IMR-90 (cell line): ENCODE data around the gene SF3B5. TPM values are rescaled to one million over a fixed set of nuclear protein-coding genes. Genes with fewer than 3 reads are reported as not detected.

ENCODE experiments used
- ATAC-seq: fragments of 200-7000 bp; cut with Tn5 transposase; 2 replicates; pipeline ENCODE4 v1.9.1; 2020; ENCODE audit warnings: low read depth, mild to moderate bottlenecking, moderate library complexity
- BruUV-seq: library from RNA; stranded (reverse); fragments of 400-500 nt; replicated peaks from 2 replicates; lab custom pipeline; 2021; lab: Mats Ljungman, UMichigan
- CTCF ChIA-PET: fragments of 300-600 bp; formaldehyde crosslinking; extraction: SDS; loops from one replicate; lab custom pipeline; 2021; ENCODE audit warnings: antibody characterized with exemption; lab: Yijun Ruan, JAX
- POLR2A ChIA-PET: fragments of 300-600 bp; sonication (Branson Sonifier 250); formaldehyde crosslinking; loops from one replicate; lab custom pipeline; 2022; ENCODE audit warnings: antibody characterized with exemption; ENCODE audit not compliant: unreplicated experiment; lab: Charles Lee
- DNase-seq: peaks from one replicate; pipeline ENCODE4 v3.0.0; 2013
- H2AFZ ChIP-seq: replicated peaks from 2 replicates; pipeline ENCODE3; 2013; ENCODE audit warnings: low read length, mild to moderate bottlenecking; ENCODE audit not compliant: poor library complexity
- H2AK5ac ChIP-seq: 2 replicates; pipeline ENCODE4 v1.6.1; 2013; ENCODE audit warnings: low read depth, low read length, inconsistent platforms
- H2AK9ac ChIP-seq: replicated peaks from 2 replicates; pipeline ENCODE3; 2013; ENCODE audit warnings: mild to moderate bottlenecking, low read depth, low read length, moderate library complexity; ENCODE audit not compliant: poor library complexity
- H2BK120ac ChIP-seq: 2 replicates; pipeline ENCODE4 v1.6.1; 2013; ENCODE audit warnings: low read depth, low read length, inconsistent platforms
- H2BK15ac ChIP-seq: 3 replicates; pipeline ENCODE4 v1.6.1; 2013; ENCODE audit warnings: low read depth, low read length, inconsistent platforms
- H2BK20ac ChIP-seq: 2 replicates; pipeline ENCODE4 v1.6.1; 2013; ENCODE audit warnings: low read depth, mild to moderate bottlenecking, inconsistent platforms, low read length, moderate library complexity
- H2BK5ac ChIP-seq: 2 replicates; pipeline ENCODE4 v1.6.1; 2013; ENCODE audit warnings: mild to moderate bottlenecking, low read depth, low read length, inconsistent platforms; ENCODE audit not compliant: poor library complexity, severe bottlenecking
- H3K14ac ChIP-seq: replicated peaks from 2 replicates; pipeline ENCODE4 v1.6.1; 2013; ENCODE audit warnings: low read depth, low read length, inconsistent platforms
- H3K18ac ChIP-seq: 2 replicates; pipeline ENCODE4 v1.6.1; 2013; ENCODE audit warnings: low read depth, low read length, control low read depth
- H3K23ac ChIP-seq: 2 replicates; pipeline ENCODE4 v1.6.1; 2013; ENCODE audit warnings: low read depth, low read length, inconsistent platforms
- H3K27ac ChIP-seq: 2 replicates; pipeline ENCODE4 v1.5.1; 2013; ENCODE audit warnings: mild to moderate bottlenecking, control low read depth, low read length; ENCODE audit not compliant: insufficient read depth
- H3K27me3 ChIP-seq: 2 replicates; pipeline ENCODE4 v1.6.1; 2013; ENCODE audit warnings: low read length; ENCODE audit not compliant: control insufficient read depth, insufficient read depth
- H3K36me3 ChIP-seq: 2 replicates; pipeline ENCODE4 v1.6.1; 2013; ENCODE audit warnings: low read length, mixed read lengths; ENCODE audit not compliant: control insufficient read depth, insufficient read depth
- H3K4ac ChIP-seq: 2 replicates; pipeline ENCODE4 v1.6.1; 2013; ENCODE audit warnings: low read depth, low read length, inconsistent platforms
- H3K4me1 ChIP-seq: 2 replicates; pipeline ENCODE4 v1.6.1; 2013; ENCODE audit warnings: low read length, mixed read lengths; ENCODE audit not compliant: control insufficient read depth, insufficient read depth
- H3K4me2 ChIP-seq: 2 replicates; pipeline ENCODE4 v1.6.1; 2013; ENCODE audit warnings: low read depth, mild to moderate bottlenecking, control low read depth, low read length, moderate library complexity
- H3K4me3 ChIP-seq: 2 replicates; pipeline ENCODE4 v1.5.1; 2013; ENCODE audit warnings: low read depth, mild to moderate bottlenecking, control low read depth, low read length, moderate library complexity; ENCODE audit not compliant: insufficient read depth
- H3K56ac ChIP-seq: 2 replicates; pipeline ENCODE4 v1.6.1; 2013; ENCODE audit warnings: low read length, inconsistent platforms; ENCODE audit not compliant: insufficient read depth; ENCODE audit errors: extremely low read depth
- H3K79me1 ChIP-seq, 2 experiments: 2 replicates each; pipeline ENCODE4 v1.6.1; 2013; ENCODE audit warnings: low read length in 2 of 2, inconsistent platforms in 1 of 2, low read depth in 1 of 2
- H3K9ac ChIP-seq: 2 replicates; pipeline ENCODE4 v1.6.1; 2013; ENCODE audit warnings: low read depth, low read length, control low read depth
- H3K9me1 ChIP-seq: 2 replicates; pipeline ENCODE4 v1.6.1; 2013; ENCODE audit warnings: low read length, inconsistent platforms; ENCODE audit not compliant: insufficient read depth
- H3K9me3 ChIP-seq: 2 replicates; pipeline ENCODE4 v1.6.1; 2013; ENCODE audit warnings: low read length; ENCODE audit not compliant: control insufficient read depth, insufficient read depth
- H4K20me1 ChIP-seq: 2 replicates; pipeline ENCODE4 v1.6.1; 2013; ENCODE audit warnings: low read length, inconsistent platforms; ENCODE audit not compliant: insufficient read depth
- H4K5ac ChIP-seq: 2 replicates; pipeline ENCODE4 v1.6.1; 2013; ENCODE audit warnings: mild to moderate bottlenecking, low read depth, low read length, control low read depth
- H4K8ac ChIP-seq, 2 experiments: 2 replicates each; pipeline ENCODE4 v1.6.1; 2013; ENCODE audit warnings: low read depth in 2 of 2, low read length in 2 of 2, control low read depth in 1 of 2, inconsistent platforms in 1 of 2
- H4K91ac ChIP-seq: 2 replicates; pipeline ENCODE4 v1.6.1; 2013; ENCODE audit warnings: low read depth, low read length, inconsistent platforms; ENCODE audit not compliant: insufficient read depth
- CEBPB ChIP-seq: IDR thresholded peaks from 2 replicates; pipeline ENCODE4 v1.6.1; 2012; ENCODE audit warnings: low read depth, low read length, improper control_type of control experiment
- CHD1 ChIP-seq: IDR thresholded peaks from 2 replicates; pipeline ENCODE4 v1.6.1; 2012; ENCODE audit warnings: low read depth, low read length, improper control_type of control experiment
- FOS ChIP-seq: fragments of 150-350 bp; IDR thresholded peaks from 2 replicates; pipeline ENCODE4 v1.6.1; 2016; ENCODE audit warnings: low read depth, low read length
- MAFK ChIP-seq: IDR thresholded peaks from 2 replicates; pipeline ENCODE4 v1.6.1; 2012; ENCODE audit warnings: low read depth, low read length, improper control_type of control experiment
- MXI1 ChIP-seq: IDR thresholded peaks from 2 replicates; pipeline ENCODE4 v1.6.1; 2012; ENCODE audit warnings: low read depth, mild to moderate bottlenecking, low read length, moderate library complexity, borderline replicate concordance
- NFE2L2 ChIP-seq: fragments of 150-350 bp; IDR thresholded peaks from 2 replicates; pipeline ENCODE4 v1.6.1; 2016; ENCODE audit warnings: low read depth, mild to moderate bottlenecking, low read length
- POLR2A ChIP-seq: IDR thresholded peaks from 2 replicates; pipeline ENCODE4 v1.6.1; 2012; ENCODE audit warnings: mild to moderate bottlenecking, low read depth, low read length
- RAD21 ChIP-seq: IDR thresholded peaks from 2 replicates; pipeline ENCODE4 v1.6.1; 2012; ENCODE audit warnings: low read length, improper control_type of control experiment
- RFX5 ChIP-seq: IDR thresholded peaks from 2 replicates; pipeline ENCODE4 v1.8.0; 2012; ENCODE audit warnings: low read depth, mild to moderate bottlenecking, low read length, moderate library complexity
- SMC3 ChIP-seq: fragments of 150-350 bp; IDR thresholded peaks from 2 replicates; pipeline ENCODE4 v1.6.1; 2016; ENCODE audit warnings: low read depth, mild to moderate bottlenecking, antibody characterized with exemption, low read length, moderate library complexity
- WGBS, 2 experiments: methylation state at CpG; one replicate each; pipeline versions ENCODE4 v1.1.5 to v1.1.7; 2013; ENCODE audit warnings: missing lambda C conversion rate in 2 of 2; ENCODE audit not compliant: insufficient read length in 1 of 2; ENCODE audit errors: extremely low coverage in 2 of 2; 5-methylcytosine and 5-hydroxymethylcytosine counted together
- dilution Hi-C: fragments of 300-500 bp; cut with HindIII; formaldehyde crosslinking; loops from one replicate; pipeline ENCODE4 v1.14.3; 2018; ENCODE audit warnings: low sequenced_read_pairs; ENCODE audit not compliant: unreplicated experiment
- in situ Hi-C: fragments of 300-500 bp; cut with MboI; formaldehyde crosslinking; loops from 3 replicates; pipeline ENCODE4 v1.14.3; 2019; ENCODE audit warnings: low sequenced_read_pairs, inconsistent platforms, mixed read lengths
- intact Hi-C: fragments of 100-400 bp; cut with micrococcal nuclease; formaldehyde crosslinking; loops from 2 replicates; pipeline ENCODE4 v1.10.0; 2022
- polyA plus RNA-seq, 3 experiments: library from polyadenylated mRNA; depleted of rRNA; stranded (reverse); fragments of >200 nt; gene quantifications; 2 replicates each; pipeline ENCODE4 v1.2.3, GENCODE V29; 2012; ENCODE audit warnings: low replicate concordance in 1 of 3
- total RNA-seq: library from RNA; depleted of rRNA; stranded (reverse); fragments of >200 nt; gene quantifications from 2 replicates; pipeline ENCODE4 v1.2.3, GENCODE V29; 2012
- TF ChIP-seq, protein P1 (sequence below): fragments of 150-350 bp; IDR thresholded peaks from 2 replicates; pipeline ENCODE4 v1.6.1; 2017; ENCODE audit warnings: mild to moderate bottlenecking, antibody characterized with exemption, low read length, low read depth
- TF ChIP-seq, protein P2 (sequence below): conservative IDR thresholded peaks from 2 replicates; pipeline ENCODE4 v1.5.1; 2012; ENCODE audit warnings: mild to moderate bottlenecking, low read depth, low read length, improper control_type of control experiment
- TF ChIP-seq, protein P3 (sequence below): fragments of 150-350 bp; IDR thresholded peaks from 2 replicates; pipeline ENCODE4 v1.6.1; 2016; ENCODE audit warnings: low read depth, mild to moderate bottlenecking, low read length, moderate library complexity, borderline replicate concordance

The SF3B5 gene
- total and polyA plus RNA-seq, 2 of the 4 experiments (the other 2 are of a cell fraction), result 227 to 333 TPM

DNA sequence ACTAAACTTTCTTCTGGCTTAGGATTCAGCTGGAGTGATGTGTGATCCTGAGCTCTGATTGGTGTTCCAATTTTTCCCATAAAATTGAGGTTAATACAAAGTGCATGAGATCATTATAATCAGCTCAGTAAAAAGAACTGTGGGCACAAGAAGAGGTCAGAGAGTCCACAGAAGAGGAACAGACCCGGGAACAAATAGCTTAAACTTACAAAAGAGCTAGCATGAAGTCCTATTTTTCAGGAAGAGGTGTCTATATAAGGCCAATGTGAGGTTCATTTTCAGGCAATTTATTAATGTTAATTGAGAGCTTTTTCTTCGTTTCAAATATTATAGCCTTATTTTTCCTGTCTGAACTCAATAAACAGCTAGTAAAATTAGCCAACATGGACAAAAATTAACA, 28.0 kb upstream of the SF3B5 start:
- dilution Hi-C loops (no loop called here), in situ Hi-C loops (loop anchor here (25.0 kb wide), 1 partner anchor 1089 kb away; no protein-coding TSS in a partner anchor), intact Hi-C loops (no loop called here)
- DNase-seq (no peak), ATAC-seq (no peak)
- no peaks in the 10 kb centered on the region for H4K20me1 ChIP-seq
- H4K91ac ChIP-seq, result no peak overlapping the region
- no peak overlapping the region for H4K8ac ChIP-seq
- no peak overlapping the region for H2AFZ ChIP-seq
- H2BK20ac ChIP-seq, result no peak overlapping the region
- H3K4ac ChIP-seq, result no peak overlapping the region
- no peak overlapping the region for H3K27ac ChIP-seq
- no peak overlapping the region for H2AK5ac ChIP-seq
- H2BK5ac ChIP-seq, result no peak overlapping the region
- no peak for TF ChIP-seq FOS
- no peak for TF ChIP-seq CHD1
- no peak for TF ChIP-seq MXI1
- no peak for TF ChIP-seq SMC3
- TF ChIP-seq NFE2L2, result no peak
- TF ChIP-seq MAFK, result no peak
- TF ChIP-seq RAD21, result no peak
- TF ChIP-seq POLR2A, result no peak
- no peak for TF ChIP-seq CEBPB
- TF ChIP-seq, protein P1, sequence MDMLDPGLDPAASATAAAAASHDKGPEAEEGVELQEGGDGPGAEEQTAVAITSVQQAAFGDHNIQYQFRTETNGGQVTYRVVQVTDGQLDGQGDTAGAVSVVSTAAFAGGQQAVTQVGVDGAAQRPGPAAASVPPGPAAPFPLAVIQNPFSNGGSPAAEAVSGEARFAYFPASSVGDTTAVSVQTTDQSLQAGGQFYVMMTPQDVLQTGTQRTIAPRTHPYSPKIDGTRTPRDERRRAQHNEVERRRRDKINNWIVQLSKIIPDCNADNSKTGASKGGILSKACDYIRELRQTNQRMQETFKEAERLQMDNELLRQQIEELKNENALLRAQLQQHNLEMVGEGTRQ, result no peak
- TF ChIP-seq RFX5, result no peak
- TF ChIP-seq, protein P2, sequence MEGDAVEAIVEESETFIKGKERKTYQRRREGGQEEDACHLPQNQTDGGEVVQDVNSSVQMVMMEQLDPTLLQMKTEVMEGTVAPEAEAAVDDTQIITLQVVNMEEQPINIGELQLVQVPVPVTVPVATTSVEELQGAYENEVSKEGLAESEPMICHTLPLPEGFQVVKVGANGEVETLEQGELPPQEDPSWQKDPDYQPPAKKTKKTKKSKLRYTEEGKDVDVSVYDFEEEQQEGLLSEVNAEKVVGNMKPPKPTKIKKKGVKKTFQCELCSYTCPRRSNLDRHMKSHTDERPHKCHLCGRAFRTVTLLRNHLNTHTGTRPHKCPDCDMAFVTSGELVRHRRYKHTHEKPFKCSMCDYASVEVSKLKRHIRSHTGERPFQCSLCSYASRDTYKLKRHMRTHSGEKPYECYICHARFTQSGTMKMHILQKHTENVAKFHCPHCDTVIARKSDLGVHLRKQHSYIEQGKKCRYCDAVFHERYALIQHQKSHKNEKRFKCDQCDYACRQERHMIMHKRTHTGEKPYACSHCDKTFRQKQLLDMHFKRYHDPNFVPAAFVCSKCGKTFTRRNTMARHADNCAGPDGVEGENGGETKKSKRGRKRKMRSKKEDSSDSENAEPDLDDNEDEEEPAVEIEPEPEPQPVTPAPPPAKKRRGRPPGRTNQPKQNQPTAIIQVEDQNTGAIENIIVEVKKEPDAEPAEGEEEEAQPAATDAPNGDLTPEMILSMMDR, result no peak
- TF ChIP-seq, protein P3, sequence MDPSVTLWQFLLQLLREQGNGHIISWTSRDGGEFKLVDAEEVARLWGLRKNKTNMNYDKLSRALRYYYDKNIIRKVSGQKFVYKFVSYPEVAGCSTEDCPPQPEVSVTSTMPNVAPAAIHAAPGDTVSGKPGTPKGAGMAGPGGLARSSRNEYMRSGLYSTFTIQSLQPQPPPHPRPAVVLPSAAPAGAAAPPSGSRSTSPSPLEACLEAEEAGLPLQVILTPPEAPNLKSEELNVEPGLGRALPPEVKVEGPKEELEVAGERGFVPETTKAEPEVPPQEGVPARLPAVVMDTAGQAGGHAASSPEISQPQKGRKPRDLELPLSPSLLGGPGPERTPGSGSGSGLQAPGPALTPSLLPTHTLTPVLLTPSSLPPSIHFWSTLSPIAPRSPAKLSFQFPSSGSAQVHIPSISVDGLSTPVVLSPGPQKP, result no peak
- no peak overlapping the region for H3K4me3 ChIP-seq
- H3K36me3 ChIP-seq, result no peaks in the 10 kb centered on the region
- no peak overlapping the region for H3K9ac ChIP-seq
- WGBS, 2 experiments, result no CpG with 5 or more reads among the region's 2 CpGs
- no peak overlapping the region for H2BK15ac ChIP-seq
- no peak overlapping the region for H3K14ac ChIP-seq
- ChIA-PET POLR2A (interaction anchor here (0.7 kb wide), 1 partner anchor 8 kb away, joined by 3 read pairs; no protein-coding TSS in a partner anchor), CTCF (interaction anchor here (1.1 kb wide), 1 partner anchor 31 kb away, joined by 3 read pairs; no protein-coding TSS in a partner anchor)
- H3K18ac ChIP-seq, result no peak overlapping the region
- H3K9me3 ChIP-seq, result no peaks in the 10 kb centered on the region
- no TSS peak for BruUV-seq
- H3K56ac ChIP-seq, result no peak overlapping the region
- no peak overlapping the region for H4K5ac ChIP-seq
- no peaks in the 10 kb centered on the region for H3K4me1 ChIP-seq
- no peaks in the 10 kb centered on the region for H3K79me1 ChIP-seq
- H3K9me1 ChIP-seq, result no peaks in the 10 kb centered on the region
- peaks cover 3% of the 10 kb centered on the region for H3K27me3 ChIP-seq
- H2BK120ac ChIP-seq, result no peak overlapping the region
- H2AK9ac ChIP-seq, result no peak overlapping the region
- H3K4me2 ChIP-seq, result no peak overlapping the region
- no peak overlapping the region for H3K23ac ChIP-seq
